WTC11 (cell line): ENCODE data around the gene SEBOX. TPM values are rescaled to one million over a fixed set of nuclear protein-coding genes. Genes with fewer than 3 reads are reported as not detected.
A peak's percentile ranks its signal among the peaks of the same experiment; 100 is the strongest.

ENCODE experiments used
- ATAC-seq: fragments of 200-7000 bp; cut with Tn5 transposase; 2 replicates; pipeline ENCODE4 v1.10.0; 2021; ENCODE audit warnings: mild to moderate bottlenecking, moderate library complexity
- CTCF ChIA-PET: fragments of 300-600 bp; sonication (Branson Sonifier 250); formaldehyde crosslinking; loops from one replicate; lab custom pipeline; 2021; ENCODE audit warnings: antibody characterized with exemption; lab: Charles Lee
- POLR2A ChIA-PET: fragments of 350-600 bp; sonication (Branson Sonifier 250); formaldehyde crosslinking; loops from one replicate; lab custom pipeline; 2021; ENCODE audit warnings: antibody characterized with exemption; lab: Charles Lee
- DNase-seq: peaks from one replicate; pipeline ENCODE4 v3.0.0; 2021; ENCODE audit warnings: low spot score
- H3K27ac Mint-ChIP-seq: 2 replicates; pipeline ENCODE4 v1.8.0; 2021; ENCODE audit warnings: mixed read lengths
- H3K27me3 Mint-ChIP-seq: 2 replicates; pipeline ENCODE4 v1.8.0; 2021; ENCODE audit warnings: low read depth, mild to moderate bottlenecking, moderate library complexity, mixed read lengths
- H3K36me3 Mint-ChIP-seq: 2 replicates; pipeline ENCODE4 v1.8.0; 2021; ENCODE audit warnings: mixed read lengths
- H3K4me1 Mint-ChIP-seq: 2 replicates; pipeline ENCODE4 v1.8.0; 2022; ENCODE audit warnings: mixed read lengths
- H3K4me3 Mint-ChIP-seq: 2 replicates; pipeline ENCODE4 v1.8.0; 2021; ENCODE audit warnings: mild to moderate bottlenecking, moderate library complexity, mixed read lengths
- H3K9me3 Mint-ChIP-seq: 2 replicates; pipeline ENCODE4 v1.8.0; 2021; ENCODE audit warnings: mixed read lengths
- AR ChIP-seq: fragments of 250-450 bp; sonication (Bioruptor Pico); IDR thresholded peaks from 2 replicates; pipeline ENCODE4 v1.9.0; 2021; ENCODE audit warnings: mild to moderate bottlenecking
- ARID4B ChIP-seq: sonication (generic); formaldehyde crosslinking; IDR thresholded peaks from 2 replicates; pipeline ENCODE4 v1.8.0; 2023; ENCODE audit warnings: missing genetic modification reagents, mild to moderate bottlenecking, borderline replicate concordance
- ATF1 ChIP-seq: sonication (generic); formaldehyde crosslinking; IDR thresholded peaks from 2 replicates; pipeline ENCODE4 v1.8.1; 2023; ENCODE audit warnings: mild to moderate bottlenecking, moderate library complexity, missing genetic modification reagents
- ETV6 ChIP-seq: sonication (generic); formaldehyde crosslinking; IDR thresholded peaks from 2 replicates; pipeline ENCODE4 v1.8.1; 2022; ENCODE audit warnings: mild to moderate bottlenecking, missing genetic modification reagents
- FOXP1 ChIP-seq: sonication (generic); formaldehyde crosslinking; IDR thresholded peaks from 2 replicates; pipeline ENCODE4 v1.8.0; 2022; ENCODE audit warnings: missing genetic modification reagents, mild to moderate bottlenecking, moderate library complexity, borderline replicate concordance
- NFYB ChIP-seq: sonication (generic); formaldehyde crosslinking; conservative IDR thresholded peaks from 2 replicates; pipeline ENCODE4 v1.8.0; 2022; ENCODE audit warnings: low read depth, missing genetic modification reagents
- NR1H2 ChIP-seq: sonication (generic); formaldehyde crosslinking; IDR thresholded peaks from 2 replicates; pipeline ENCODE4 v1.9.0; 2021; ENCODE audit warnings: mild to moderate bottlenecking, moderate library complexity, missing genetic modification reagents
- NR2C2 ChIP-seq: sonication (generic); formaldehyde crosslinking; IDR thresholded peaks from 2 replicates; pipeline ENCODE4 v1.8.0; 2022; ENCODE audit warnings: mild to moderate bottlenecking, missing genetic modification reagents
- OVOL2 ChIP-seq: fragments of 250-450 bp; sonication (Bioruptor Pico); IDR thresholded peaks from 2 replicates; pipeline ENCODE4 v1.9.0; 2021; ENCODE audit warnings: mild to moderate bottlenecking, borderline replicate concordance
- PREB ChIP-seq: sonication (generic); formaldehyde crosslinking; IDR thresholded peaks from 2 replicates; pipeline ENCODE4 v1.8.1; 2022; ENCODE audit warnings: mild to moderate bottlenecking, missing genetic modification reagents, moderate library complexity, borderline replicate concordance
- SP1 ChIP-seq: sonication (generic); formaldehyde crosslinking; conservative IDR thresholded peaks from 2 replicates; pipeline ENCODE4 v1.8.1; 2022; ENCODE audit warnings: missing genetic modification reagents
- TCF7 ChIP-seq: sonication (generic); formaldehyde crosslinking; IDR thresholded peaks from 2 replicates; pipeline ENCODE4 v1.8.0; 2022; ENCODE audit warnings: mild to moderate bottlenecking, low read depth, missing genetic modification reagents, moderate library complexity
- TEAD1 ChIP-seq: sonication (generic); formaldehyde crosslinking; IDR thresholded peaks from 2 replicates; pipeline ENCODE4 v1.8.0; 2022; ENCODE audit warnings: mild to moderate bottlenecking, missing genetic modification reagents
- TEAD4 ChIP-seq: sonication (generic); formaldehyde crosslinking; IDR thresholded peaks from 2 replicates; pipeline ENCODE4 v1.8.0; 2022; ENCODE audit warnings: mild to moderate bottlenecking, missing genetic modification reagents
- TP53 ChIP-seq: sonication (generic); formaldehyde crosslinking; IDR thresholded peaks from 2 replicates; pipeline ENCODE4 v1.8.1; 2023; ENCODE audit warnings: mild to moderate bottlenecking, missing genetic modification reagents
- USF2 ChIP-seq: sonication (generic); formaldehyde crosslinking; IDR thresholded peaks from 2 replicates; pipeline ENCODE4 v1.8.1; 2023; ENCODE audit warnings: mild to moderate bottlenecking, missing genetic modification reagents, moderate library complexity
- ZMAT4 ChIP-seq: fragments of 250-450 bp; sonication (Bioruptor Pico); IDR thresholded peaks from 2 replicates; pipeline ENCODE4 v1.9.0; 2021; ENCODE audit warnings: mild to moderate bottlenecking
- ZNF121 ChIP-seq: sonication (generic); formaldehyde crosslinking; IDR thresholded peaks from 2 replicates; pipeline ENCODE4 v1.8.0; 2023; ENCODE audit warnings: missing genetic modification reagents
- ZNF232 ChIP-seq: sonication (generic); formaldehyde crosslinking; IDR thresholded peaks from 2 replicates; pipeline ENCODE4 v1.8.0; 2022; ENCODE audit warnings: mild to moderate bottlenecking, missing genetic modification reagents
- ZNF671 ChIP-seq: fragments of 250-450 bp; sonication (Bioruptor Pico); IDR thresholded peaks from 2 replicates; pipeline ENCODE4 v1.8.0; 2021; ENCODE audit warnings: mild to moderate bottlenecking
- total RNA-seq: library from RNA; stranded (reverse); gene quantifications from 3 replicates; pipeline ENCODE4 v1.2.3, GENCODE V29; 2021

The SEBOX gene
- total RNA-seq, 1 experiment from 2014 or later, result not detected

- no peak; the same call in 1 of the 2 replicates for TF ChIP-seq ARID4B
- no peak for TF ChIP-seq TCF7 (CRISPR knock-in tag)
- no peak for TF ChIP-seq ZMAT4
- TF ChIP-seq NR2C2 (CRISPR knock-in tag), result no peak
- TF ChIP-seq FOXP1, result no peak
- TF ChIP-seq OVOL2 (CRISPR knock-in tag), result no peak
- TF ChIP-seq ZNF232 (CRISPR knock-in tag), result 0 out of 2 replicates have a peak, but pooled peaks have one; percentile 22
- no peak for TF ChIP-seq TP53 (CRISPR knock-in tag)
- no peak for TF ChIP-seq TEAD4 (CRISPR knock-in tag)
Observed at GRCh38 chr17:28384281-28385036, 19.5 kb upstream of the SEBOX start (continued).

GRCh38 chr17:28381141-28381825, 16.3 kb upstream of the SEBOX start:
- CTCF ChIA-PET, result interaction anchor here (0.6 to 6.9 kb wide), 9 partner anchors 11 to 155 kb away, joined by 3 to 63 read pairs (median 3); partner anchors contain the start of gene VTN
- POLR2A ChIA-PET, result no interaction called here
- Mint-ChIP-seq H3K4me3 (peak overlapping the region; percentile 58), H3K36me3 (peaks cover 2% of the 10 kb centered on the region; the same call in 1 of the 2 replicates), H3K9me3 (no peaks in the 10 kb centered on the region), H3K4me1 (peaks cover 11% of the 10 kb centered on the region), H3K27ac (no peak overlapping the region), H3K27me3 (peaks cover 79% of the 10 kb centered on the region)
- DNase-seq (peak; percentile 85), ATAC-seq (peak; percentile 77)
- TF ChIP-seq ZNF671 (CRISPR knock-in tag) (no peak), ATF1 (CRISPR knock-in tag) (peak; percentile 49; the same call in 1 of the 2 replicates), ETV6 (CRISPR knock-in tag) (peak; percentile 70), TCF7 (CRISPR knock-in tag) (peak; percentile 38; the same call in 1 of the 2 replicates), ARID4B (peak; percentile 87; the same call in 1 of the 2 replicates), SP1 (CRISPR knock-in tag) (no peak), OVOL2 (CRISPR knock-in tag) (no peak), NR1H2 (CRISPR knock-in tag) (no peak), AR (CRISPR knock-in tag) (no peak), PREB (CRISPR knock-in tag) (no peak), USF2 (no peak; the same call in 1 of the 2 replicates), ZNF121 (CRISPR knock-in tag) (no peak), TEAD1 (CRISPR knock-in tag) (peak; percentile 91; the same call in 1 of the 2 replicates), NFYB (CRISPR knock-in tag) (no peak)
